Hepatocyte (in vitro differentiated cells): ENCODE data around the gene TIMD4. TPM values are rescaled to one million over a fixed set of nuclear protein-coding genes. Genes with fewer than 3 reads are reported as not detected.

ENCODE experiments used
- DNase-seq: peaks from one replicate; pipeline ENCODE4 v3.0.0-alpha.2; 2016; ENCODE audit warnings: low spot score
- H2AFZ ChIP-seq: fragments of 200-600 bp; sonication (generic); 2 replicates; pipeline ENCODE4 v1.6.0; 2016; ENCODE audit warnings: antibody characterized with exemption, mild to moderate bottlenecking
- H3K27ac ChIP-seq: fragments of 200-600 bp; sonication (generic); 2 replicates; pipeline ENCODE4 v1.5.1; 2016; ENCODE audit warnings: mild to moderate bottlenecking
- H3K27me3 ChIP-seq: fragments of 200-600 bp; sonication (generic); 2 replicates; pipeline ENCODE4 v1.6.1; 2016
- H3K36me3 ChIP-seq: fragments of 200-600 bp; sonication (generic); replicated peaks from 2 replicates; pipeline ENCODE4 v1.5.1; 2016; ENCODE audit warnings: low read depth; ENCODE audit not compliant: insufficient read depth
- H3K4me1 ChIP-seq: fragments of 200-600 bp; sonication (generic); 2 replicates; pipeline ENCODE4 v1.5.1; 2016; ENCODE audit warnings: mild to moderate bottlenecking, moderate library complexity; ENCODE audit not compliant: insufficient read depth
- H3K4me2 ChIP-seq: fragments of 200-600 bp; sonication (generic); 2 replicates; pipeline ENCODE4 v1.6.0; 2016
- H3K4me3 ChIP-seq: fragments of 200-600 bp; sonication (generic); 2 replicates; pipeline ENCODE4 v1.5.1; 2016; ENCODE audit warnings: mild to moderate bottlenecking
- H3K79me2 ChIP-seq: fragments of 200-600 bp; sonication (generic); 2 replicates; pipeline ENCODE4 v1.6.0; 2017; ENCODE audit warnings: mild to moderate bottlenecking
- H3K9me2 ChIP-seq: fragments of 200-600 bp; sonication (generic); replicated peaks from 2 replicates; pipeline ENCODE4 v1.6.0; 2017; ENCODE audit warnings: mild to moderate bottlenecking; ENCODE audit not compliant: insufficient read depth
- H3K9me3 ChIP-seq: fragments of 200-600 bp; sonication (generic); 2 replicates; pipeline ENCODE4 v1.5.1; 2016; ENCODE audit warnings: low read depth, mild to moderate bottlenecking
- H4K20me1 ChIP-seq: fragments of 200-600 bp; sonication (generic); 2 replicates; pipeline ENCODE4 v1.6.0; 2016; ENCODE audit warnings: mild to moderate bottlenecking; ENCODE audit not compliant: insufficient read depth, poor library complexity, severe bottlenecking
- CTCF ChIP-seq: fragments of 200-600 bp; sonication (generic); IDR thresholded peaks from 2 replicates; pipeline ENCODE4 v1.5.1; 2016; ENCODE audit warnings: antibody characterized with exemption, mild to moderate bottlenecking; ENCODE audit not compliant: poor library complexity
- EZH2 ChIP-seq: fragments of 200-600 bp; sonication (generic); IDR thresholded peaks from 2 replicates; pipeline ENCODE4 v1.6.1; 2016; ENCODE audit warnings: antibody characterized with exemption, mild to moderate bottlenecking, borderline replicate concordance
- EZH2phosphoT487 ChIP-seq: fragments of 200-600 bp; sonication (generic); IDR thresholded peaks from one replicate; pipeline ENCODE4 v1.6.1; 2018; ENCODE audit warnings: antibody characterized with exemption, mild to moderate bottlenecking, low read depth, moderate library complexity; ENCODE audit not compliant: unreplicated experiment, severe bottlenecking
- WGBS: methylation state at CpG from one replicate; pipeline ENCODE4 v1.1.6; 2016; ENCODE audit warnings: low lambda C conversion rate; ENCODE audit errors: missing lambda C conversion rate; 5-methylcytosine and 5-hydroxymethylcytosine counted together
- polyA plus RNA-seq: library from polyadenylated mRNA; unstranded; fragments of >200 nt; fragmentation: Nextera tagmentation; extraction: Ambion mirVana; gene quantifications from 2 replicates; pipeline ENCODE4 v1.2.1, GENCODE V29; 2016
- total RNA-seq: library from RNA; depleted of rRNA; stranded (reverse); fragments of >200 nt; gene quantifications from 2 replicates; pipeline ENCODE4 v1.2.3, GENCODE V29; 2014

Gene TIMD4
- total and polyA plus RNA-seq, 2 experiments from 2014 or later: 0.42 to 1.1 TPM

- Histone ChIP-seq H3K9me3 (no peaks in the 10 kb centered on the region), H4K20me1 (no peaks in the 10 kb centered on the region), H3K27ac (no peak overlapping the region), H3K36me3 (no peaks in the 10 kb centered on the region), H3K27me3 (no peaks in the 10 kb centered on the region), H3K4me3 (no peak overlapping the region), H2AFZ (no peak overlapping the region), H3K4me1 (no peaks in the 10 kb centered on the region), H3K79me2 (no peaks in the 10 kb centered on the region), H3K9me2 (no peaks in the 10 kb centered on the region), H3K4me2 (no peak overlapping the region)
- WGBS: 77% methylated on average over 1 of the region's 1 CpG
- no peak for TF ChIP-seq EZH2phosphoT487
- TF ChIP-seq EZH2: no peak
- DNase-seq: no peak
Measured at GRCh38 chr5:156893517-156893916, 69.5 kb downstream of the TIMD4 start.

- TF ChIP-seq EZH2: no peak
Measured at GRCh38 chr5:156892864-156893263, 70.2 kb downstream of the TIMD4 start.

GRCh38 chr5:156892223-156892622 lies 70.8 kb downstream of the TIMD4 start:
- no peak overlapping the region for H3K4me3 ChIP-seq
- H3K9me2 ChIP-seq: no peaks in the 10 kb centered on the region
- no peak overlapping the region for H3K4me2 ChIP-seq
- H4K20me1 ChIP-seq: no peaks in the 10 kb centered on the region
- no peak overlapping the region for H2AFZ ChIP-seq
- no peaks in the 10 kb centered on the region for H3K27me3 ChIP-seq
- DNase-seq: no peak
- no peaks in the 10 kb centered on the region for H3K9me3 ChIP-seq
- no peaks in the 10 kb centered on the region for H3K4me1 ChIP-seq
- no peaks in the 10 kb centered on the region for H3K79me2 ChIP-seq
- WGBS: 63% methylated on average over 1 of the region's 1 CpG
- no peak overlapping the region for H3K27ac ChIP-seq
- TF ChIP-seq EZH2 (no peak), CTCF (peak; percentile 16), EZH2phosphoT487 (no peak)
- no peaks in the 10 kb centered on the region for H3K36me3 ChIP-seq

More at GRCh38 chr5:156892864-156893263, 70.2 kb downstream of the TIMD4 start:
- H3K79me2 ChIP-seq: no peaks in the 10 kb centered on the region
- no peaks in the 10 kb centered on the region for H3K4me1 ChIP-seq
- no peaks in the 10 kb centered on the region for H3K9me2 ChIP-seq
- no peaks in the 10 kb centered on the region for H3K27me3 ChIP-seq
- H3K4me2 ChIP-seq: no peak overlapping the region
- no peaks in the 10 kb centered on the region for H3K36me3 ChIP-seq
- no peak overlapping the region for H2AFZ ChIP-seq
- no peak overlapping the region for H3K27ac ChIP-seq
- no peaks in the 10 kb centered on the region for H3K9me3 ChIP-seq
- no peaks in the 10 kb centered on the region for H4K20me1 ChIP-seq
- no peak for DNase-seq
- H3K4me3 ChIP-seq: no peak overlapping the region
- WGBS: 89% methylated on average over 4 of the region's 4 CpGs

GRCh38 chr5:156888520-156888919 lies 74.5 kb downstream of the TIMD4 start:
- no peaks in the 10 kb centered on the region for H3K9me3 ChIP-seq
- no peaks in the 10 kb centered on the region for H3K79me2 ChIP-seq
- H3K36me3 ChIP-seq: no peaks in the 10 kb centered on the region
- H2AFZ ChIP-seq: no peak overlapping the region
- H3K4me1 ChIP-seq: no peaks in the 10 kb centered on the region
- DNase-seq: no peak
- H3K27ac ChIP-seq: no peak overlapping the region
- H3K4me3 ChIP-seq: no peak overlapping the region
- H3K9me2 ChIP-seq: no peaks in the 10 kb centered on the region
- TF ChIP-seq EZH2phosphoT487 (no peak), CTCF (no peak), EZH2 (no peak)
- H3K27me3 ChIP-seq: no peaks in the 10 kb centered on the region
- H4K20me1 ChIP-seq: no peaks in the 10 kb centered on the region
- 81% methylated on average over 2 of the region's 2 CpGs for WGBS
- H3K4me2 ChIP-seq: no peak overlapping the region
